ENCODE data around the gene MADD. TPM values are rescaled to one million over a fixed set of nuclear protein-coding genes. Genes with fewer than 3 reads are reported as not detected.

Gene MADD
- total RNA-seq, 1 donor from 2014 or later = 40.9 TPM

- Histone ChIP-seq H3K27ac (replicated peaks) (peak overlapping the region; percentile 97), H3K36me3 (peaks cover 56% of the 10 kb centered on the region), H3K4me1 (peaks cover 34% of the 10 kb centered on the region), H3K9me3 (replicated peaks) (no peaks in the 10 kb centered on the region), H3K4me3 (no peak overlapping the region), H3K27me3 (ENCODE audit: low read depth) (no peaks in the 10 kb centered on the region)
- intact Hi-C loops (cut with micrococcal nuclease) = no loop called here
- TF ChIP-seq CTCF (IDR thresholded peaks at IDR 0.05; ENCODE audit: borderline replicate concordance) = no peak
- DNase-seq = no peak
Measured at GRCh38 chr11:47325271-47326041, 55.5 kb downstream of the MADD start.

GRCh38 chr11:47326198-47326597 is 56.3 kb downstream of the MADD start:
- Histone ChIP-seq H3K27ac (replicated peaks) (peak overlapping the region; percentile 97), H3K36me3 (peaks cover 57% of the 10 kb centered on the region), H3K4me3 (no peak overlapping the region), H3K27me3 (ENCODE audit: low read depth) (no peaks in the 10 kb centered on the region), H3K4me1 (peaks cover 42% of the 10 kb centered on the region), H3K9me3 (replicated peaks) (no peaks in the 10 kb centered on the region)
- no peak for TF ChIP-seq CTCF (IDR thresholded peaks at IDR 0.05; ENCODE audit: borderline replicate concordance)
- intact Hi-C loops (cut with micrococcal nuclease) = no loop called here
- no peak for DNase-seq

GRCh38 chr11:47327025-47327424 is 57.1 kb downstream of the MADD start:
- Histone ChIP-seq H3K9me3 (replicated peaks) (no peaks in the 10 kb centered on the region), H3K36me3 (peaks cover 66% of the 10 kb centered on the region), H3K27me3 (ENCODE audit: low read depth) (no peaks in the 10 kb centered on the region), H3K4me3 (no peak overlapping the region), H3K4me1 (peaks cover 50% of the 10 kb centered on the region), H3K27ac (replicated peaks) (peak overlapping the region; percentile 97)
- intact Hi-C loops (cut with micrococcal nuclease) = no loop called here
- no peak for DNase-seq
- no peak for TF ChIP-seq CTCF (IDR thresholded peaks at IDR 0.05; ENCODE audit: borderline replicate concordance)

GRCh38 chr11:47327949-47328348 is 58.0 kb downstream of the MADD start:
- H3K9me3 ChIP-seq (replicated peaks) = no peaks in the 10 kb centered on the region

More at GRCh38 chr11:47327949-47328348, 58.0 kb downstream of the MADD start:
- intact Hi-C loops (cut with micrococcal nuclease) = no loop called here
- no peak for TF ChIP-seq CTCF (IDR thresholded peaks at IDR 0.05; ENCODE audit: borderline replicate concordance)
- H3K4me3 ChIP-seq = no peak overlapping the region
- no peak for DNase-seq
- H3K36me3 ChIP-seq = peaks cover 75% of the 10 kb centered on the region
- H3K4me1 ChIP-seq = peaks cover 59% of the 10 kb centered on the region
- no peaks in the 10 kb centered on the region for H3K27me3 ChIP-seq (ENCODE audit: low read depth)
- peak overlapping the region; percentile 97 for H3K27ac ChIP-seq (replicated peaks)

Measured in left ventricle myocardium inferior (tissue), 1 donor.